ENCODE measurements around the gene LDLRAD4. TPM values are rescaled to one million over a fixed set of nuclear protein-coding genes. Genes with fewer than 3 reads are reported as not detected.

Gene LDLRAD4
- total RNA-seq, 1 donor from 2014 or later = 18.3 TPM

- Histone ChIP-seq H3K9me3 (ENCODE audit: control insufficient read depth in 3 of 3, low read length in 3 of 3) (no peaks in the 10 kb centered on the region), H3K4me1 (ENCODE audit: control insufficient read depth in 3 of 3, insufficient read depth in 3 of 3, low read length in 3 of 3) (peaks cover 3 to 15% (median 7%) of the 10 kb centered on the region in 3 donors), H3K36me3 (ENCODE audit: control insufficient read depth in 3 of 3, insufficient read depth in 3 of 3, low read length in 3 of 3) (no peaks in the 10 kb centered on the region), H3K27me3 (ENCODE audit: control insufficient read depth in 3 of 3, insufficient read depth in 3 of 3, low read length in 3 of 3) (no peaks in the 10 kb centered on the region), H3K9ac (ENCODE audit: low read depth in 1 of 3, low read length in 3 of 3) (no peak overlapping the region), H3K4me3 (ENCODE audit: low read length in 3 of 3) (no peak overlapping the region), H3K27ac (ENCODE audit: low read depth, low read length) (no peak overlapping the region)
Observed at GRCh38 chr18:13576598-13576997, 358.0 kb downstream of the LDLRAD4 start.

GRCh38 chr18:13577091-13577697 lies 358.6 kb downstream of the LDLRAD4 start:
- no peaks in the 10 kb centered on the region for H3K9me3 ChIP-seq (ENCODE audit: control insufficient read depth in 3 of 3, low read length in 3 of 3)
- H3K4me1 ChIP-seq (ENCODE audit: control insufficient read depth in 3 of 3, insufficient read depth in 3 of 3, low read length in 3 of 3) = peaks cover 3 to 15% (median 7%) of the 10 kb centered on the region in 3 donors
- no peaks in the 10 kb centered on the region for H3K27me3 ChIP-seq (ENCODE audit: control insufficient read depth in 3 of 3, insufficient read depth in 3 of 3, low read length in 3 of 3)
- H3K36me3 ChIP-seq (ENCODE audit: control insufficient read depth in 3 of 3, insufficient read depth in 3 of 3, low read length in 3 of 3) = no peaks in the 10 kb centered on the region
- H3K4me3 ChIP-seq (ENCODE audit: low read length in 3 of 3) = no peak overlapping the region
- no peak overlapping the region for H3K9ac ChIP-seq (ENCODE audit: low read depth in 1 of 3, low read length in 3 of 3)
- H3K27ac ChIP-seq (ENCODE audit: low read depth, low read length) = no peak overlapping the region

- Histone ChIP-seq H3K9me3 (ENCODE audit: control insufficient read depth in 3 of 3, low read length in 3 of 3) (no peaks in the 10 kb centered on the region), H3K27ac (ENCODE audit: low read depth, low read length) (no peak overlapping the region), H3K9ac (ENCODE audit: low read depth in 1 of 3, low read length in 3 of 3) (no peak overlapping the region), H3K27me3 (ENCODE audit: control insufficient read depth in 3 of 3, insufficient read depth in 3 of 3, low read length in 3 of 3) (no peaks in the 10 kb centered on the region), H3K36me3 (ENCODE audit: control insufficient read depth in 3 of 3, insufficient read depth in 3 of 3, low read length in 3 of 3) (no peaks in the 10 kb centered on the region), H3K4me1 (ENCODE audit: control insufficient read depth in 3 of 3, insufficient read depth in 3 of 3, low read length in 3 of 3) (peaks cover 3 to 15% (median 7%) of the 10 kb centered on the region in 3 donors), H3K4me3 (ENCODE audit: low read length in 3 of 3) (no peak overlapping the region)
Observed at GRCh38 chr18:13577781-13578180, 359.2 kb downstream of the LDLRAD4 start.

- H3K36me3 ChIP-seq (ENCODE audit: control insufficient read depth in 3 of 3, insufficient read depth in 3 of 3, low read length in 3 of 3) = no peaks in the 10 kb centered on the region
- no peak overlapping the region for H3K27ac ChIP-seq (ENCODE audit: low read depth, low read length)
- no peaks in the 10 kb centered on the region for H3K27me3 ChIP-seq (ENCODE audit: control insufficient read depth in 3 of 3, insufficient read depth in 3 of 3, low read length in 3 of 3)
- no peak overlapping the region for H3K4me3 ChIP-seq (ENCODE audit: low read length in 3 of 3)
- H3K9ac ChIP-seq (ENCODE audit: low read depth in 1 of 3, low read length in 3 of 3) = no peak overlapping the region
- no peaks in the 10 kb centered on the region for H3K9me3 ChIP-seq (ENCODE audit: control insufficient read depth in 3 of 3, low read length in 3 of 3)
- peaks cover 3 to 15% (median 7%) of the 10 kb centered on the region in 3 donors for H3K4me1 ChIP-seq (ENCODE audit: control insufficient read depth in 3 of 3, insufficient read depth in 3 of 3, low read length in 3 of 3)
Observed at GRCh38 chr18:13578400-13578799, 359.8 kb downstream of the LDLRAD4 start.

GRCh38 chr18:13579874-13580273 lies 361.3 kb downstream of the LDLRAD4 start:
- H3K9ac ChIP-seq (ENCODE audit: low read depth in 1 of 3, low read length in 3 of 3) = peak overlapping the region in 1 of 3 donors; percentile 16

GRCh38 chr18:13580351-13580750 lies 361.8 kb downstream of the LDLRAD4 start:
- H3K27ac ChIP-seq (ENCODE audit: low read depth, low read length) = no peak overlapping the region

More at GRCh38 chr18:13579874-13580273, 361.3 kb downstream of the LDLRAD4 start:
- Histone ChIP-seq H3K9me3 (ENCODE audit: control insufficient read depth in 3 of 3, low read length in 3 of 3) (no peaks in the 10 kb centered on the region), H3K4me3 (ENCODE audit: low read length in 3 of 3) (no peak overlapping the region), H3K27me3 (ENCODE audit: control insufficient read depth in 3 of 3, insufficient read depth in 3 of 3, low read length in 3 of 3) (no peaks in the 10 kb centered on the region), H3K27ac (ENCODE audit: low read depth, low read length) (no peak overlapping the region), H3K4me1 (ENCODE audit: control insufficient read depth in 3 of 3, insufficient read depth in 3 of 3, low read length in 3 of 3) (peaks cover 3 to 15% (median 7%) of the 10 kb centered on the region in 3 donors), H3K36me3 (ENCODE audit: control insufficient read depth in 3 of 3, insufficient read depth in 3 of 3, low read length in 3 of 3) (no peaks in the 10 kb centered on the region)

GRCh38 chr18:13580991-13581390 lies 362.4 kb downstream of the LDLRAD4 start:
- H3K9ac ChIP-seq (ENCODE audit: low read depth in 1 of 3, low read length in 3 of 3) = no peak overlapping the region
- H3K27ac ChIP-seq (ENCODE audit: low read depth, low read length) = no peak overlapping the region
- H3K9me3 ChIP-seq (ENCODE audit: control insufficient read depth in 3 of 3, low read length in 3 of 3) = no peaks in the 10 kb centered on the region
- peaks cover 6 to 15% (median 7%) of the 10 kb centered on the region in 3 donors for H3K4me1 ChIP-seq (ENCODE audit: control insufficient read depth in 3 of 3, insufficient read depth in 3 of 3, low read length in 3 of 3)
- H3K27me3 ChIP-seq (ENCODE audit: control insufficient read depth in 3 of 3, insufficient read depth in 3 of 3, low read length in 3 of 3) = no peaks in the 10 kb centered on the region
- no peak overlapping the region for H3K4me3 ChIP-seq (ENCODE audit: low read length in 3 of 3)
- H3K36me3 ChIP-seq (ENCODE audit: control insufficient read depth in 3 of 3, insufficient read depth in 3 of 3, low read length in 3 of 3) = no peaks in the 10 kb centered on the region

More at GRCh38 chr18:13580351-13580750, 361.8 kb downstream of the LDLRAD4 start:
- H3K4me3 ChIP-seq (ENCODE audit: low read length in 3 of 3) = no peak overlapping the region
- H3K36me3 ChIP-seq (ENCODE audit: control insufficient read depth in 3 of 3, insufficient read depth in 3 of 3, low read length in 3 of 3) = no peaks in the 10 kb centered on the region
- peaks cover 6 to 15% (median 7%) of the 10 kb centered on the region in 3 donors for H3K4me1 ChIP-seq (ENCODE audit: control insufficient read depth in 3 of 3, insufficient read depth in 3 of 3, low read length in 3 of 3)
- no peaks in the 10 kb centered on the region for H3K27me3 ChIP-seq (ENCODE audit: control insufficient read depth in 3 of 3, insufficient read depth in 3 of 3, low read length in 3 of 3)
- H3K9me3 ChIP-seq (ENCODE audit: control insufficient read depth in 3 of 3, low read length in 3 of 3) = no peaks in the 10 kb centered on the region
- peak overlapping the region in 1 of 3 donors; percentile 16 for H3K9ac ChIP-seq (ENCODE audit: low read depth in 1 of 3, low read length in 3 of 3)

- Histone ChIP-seq H3K27me3 (ENCODE audit: control insufficient read depth in 3 of 3, insufficient read depth in 3 of 3, low read length in 3 of 3) (no peaks in the 10 kb centered on the region), H3K9ac (ENCODE audit: low read depth in 1 of 3, low read length in 3 of 3) (no peak overlapping the region), H3K4me1 (ENCODE audit: control insufficient read depth in 3 of 3, insufficient read depth in 3 of 3, low read length in 3 of 3) (peaks cover 4 to 15% (median 7%) of the 10 kb centered on the region in 3 donors), H3K9me3 (ENCODE audit: control insufficient read depth in 3 of 3, low read length in 3 of 3) (no peaks in the 10 kb centered on the region), H3K27ac (ENCODE audit: low read depth, low read length) (no peak overlapping the region), H3K36me3 (ENCODE audit: control insufficient read depth in 3 of 3, insufficient read depth in 3 of 3, low read length in 3 of 3) (no peaks in the 10 kb centered on the region), H3K4me3 (ENCODE audit: low read length in 3 of 3) (no peak overlapping the region)
Observed at GRCh38 chr18:13581496-13582177, 363.1 kb downstream of the LDLRAD4 start.

- Histone ChIP-seq H3K36me3 (ENCODE audit: control insufficient read depth in 3 of 3, insufficient read depth in 3 of 3, low read length in 3 of 3) (no peaks in the 10 kb centered on the region), H3K9ac (ENCODE audit: low read depth in 1 of 3, low read length in 3 of 3) (no peak overlapping the region), H3K27me3 (ENCODE audit: control insufficient read depth in 3 of 3, insufficient read depth in 3 of 3, low read length in 3 of 3) (no peaks in the 10 kb centered on the region), H3K4me3 (ENCODE audit: low read length in 3 of 3) (no peak overlapping the region), H3K9me3 (ENCODE audit: control insufficient read depth in 3 of 3, low read length in 3 of 3) (no peaks in the 10 kb centered on the region), H3K4me1 (ENCODE audit: control insufficient read depth in 3 of 3, insufficient read depth in 3 of 3, low read length in 3 of 3) (peaks cover 3 to 11% (median 7%) of the 10 kb centered on the region in 3 donors), H3K27ac (ENCODE audit: low read depth, low read length) (no peak overlapping the region)
Observed at GRCh38 chr18:13582178-13582670, 363.7 kb downstream of the LDLRAD4 start.

All from skeletal muscle tissue (tissue), 4 donors.